ENCODE results near the gene ARID4B. TPM values are rescaled to one million over a fixed set of nuclear protein-coding genes. Genes with fewer than 3 reads are reported as not detected.

Gene ARID4B
- total RNA-seq, 4 donors from 2014 or later: 15.2 to 99.7 (median 30.8) TPM

- Histone ChIP-seq H3K4me1 (no peaks in the 10 kb centered on the region), H3K9me3 (no peaks in the 10 kb centered on the region), H3K36me3 (peaks cover 6 to 78% (median 18%) of the 10 kb centered on the region in 3 donors), H3K27me3 (no peaks in the 10 kb centered on the region), H3K27ac (no peak overlapping the region), H3K4me3 (no peak overlapping the region)
- 63 to 100% methylated on average over 1 to 3 of the region's 7 CpGs for WGBS, 2 donors
- intact Hi-C loops (cut with DNase I): no loop called here
- TF ChIP-seq POLR2A (IDR thresholded peaks at IDR 0.05): no peak
- TF ChIP-seq CTCF (IDR thresholded peaks at IDR 0.05): no peak
- no peak for DNase-seq
Observed at GRCh38 chr1:235176486-235176885, 151.5 kb downstream of the ARID4B start.

- no peak for DNase-seq
- no peaks in the 10 kb centered on the region for H3K27me3 ChIP-seq
- H3K36me3 ChIP-seq: peaks cover 5 to 80% (median 15%) of the 10 kb centered on the region in 3 donors
- no peak overlapping the region for H3K27ac ChIP-seq
- TF ChIP-seq CTCF (IDR thresholded peaks at IDR 0.05): no peak
- TF ChIP-seq POLR2A (IDR thresholded peaks at IDR 0.05): no peak
- no peaks in the 10 kb centered on the region for H3K9me3 ChIP-seq
- intact Hi-C loops (cut with DNase I): no loop called here
- H3K4me1 ChIP-seq: no peaks in the 10 kb centered on the region
- no peak overlapping the region for H3K4me3 ChIP-seq
Observed at GRCh38 chr1:235169986-235170385, 158.0 kb downstream of the ARID4B start.

GRCh38 chr1:235168375-235168774 is 159.6 kb downstream of the ARID4B start:
- WGBS, 2 donors: 89 to 91% methylated on average over 3 of the region's 3 CpGs
- Histone ChIP-seq H3K9me3 (no peaks in the 10 kb centered on the region), H3K4me3 (no peak overlapping the region), H3K36me3 (peaks cover 0 to 66% (median 4%) of the 10 kb centered on the region in 3 donors), H3K27ac (no peak overlapping the region), H3K4me1 (no peaks in the 10 kb centered on the region), H3K27me3 (no peaks in the 10 kb centered on the region)
- intact Hi-C loops (cut with DNase I): no loop called here
- DNase-seq: no peak
- TF ChIP-seq POLR2A (IDR thresholded peaks at IDR 0.05) (no peak), CTCF (IDR thresholded peaks at IDR 0.05) (no peak)

GRCh38 chr1:235161685-235162327 is 166.2 kb downstream of the ARID4B start:
- TF ChIP-seq POLR2A (IDR thresholded peaks at IDR 0.05): no peak
- no peak for TF ChIP-seq CTCF (IDR thresholded peaks at IDR 0.05)
- Histone ChIP-seq H3K36me3 (peaks cover 0 to 29% (median 5%) of the 10 kb centered on the region in 3 donors), H3K9me3 (no peaks in the 10 kb centered on the region), H3K27ac (peak overlapping the region; percentile 89 to 96 (median 92)), H3K27me3 (no peaks in the 10 kb centered on the region), H3K4me1 (peaks cover 8 to 44% (median 12%) of the 10 kb centered on the region in 3 donors), H3K4me3 (peak overlapping the region; percentile 69 to 93 (median 76))
- WGBS, 2 donors: 57 to 60% methylated on average over 21 of the region's 21 CpGs
- DNase-seq: no peak
- intact Hi-C loops (cut with DNase I): no loop called here

- H3K36me3 ChIP-seq: peaks cover 0 to 34% (median 5%) of the 10 kb centered on the region in 3 donors
- WGBS, 2 donors: 1% methylated on average over 36 to 40 of the region's 52 CpGs
- H3K4me1 ChIP-seq: peaks cover 8 to 51% (median 12%) of the 10 kb centered on the region in 3 donors
- peak; percentile 46 for DNase-seq
- intact Hi-C loops (cut with DNase I): no loop called here
- peak in 3 of 4 donors; percentile 95 to 99 (median 95) for TF ChIP-seq POLR2A (IDR thresholded peaks at IDR 0.05)
- TF ChIP-seq CTCF (IDR thresholded peaks at IDR 0.05): peak in 4 of 6 experiments; percentile 24 to 43 (median 34)
- no peaks in the 10 kb centered on the region for H3K27me3 ChIP-seq
- peak within 1 kb of the TSS; percentile 89 to 96 (median 92) for H3K27ac ChIP-seq
- H3K4me3 ChIP-seq: peak within 1 kb of the TSS; percentile 69 to 93 (median 76)
- H3K9me3 ChIP-seq: no peaks in the 10 kb centered on the region
Observed at GRCh38 chr1:235160957-235161684, 166.9 kb downstream of the ARID4B start, which contains the start of gene RBM34. Gene RBM34 (minus strand): TSS chr1:235161250. CDS start chr1:235161226, 24 bp downstream.
